Heart left ventricle (tissue), 16 donors: ENCODE data around the gene PRKCB. TPM values are rescaled to one million over a fixed set of nuclear protein-coding genes. Genes with fewer than 3 reads are reported as not detected.

Experiments used
- ATAC-seq, 4 donors: fragments of 200-7000 bp; cut with Tn5 transposase; one replicate each; pipeline ENCODE4 v1.9.1; 2020 to 2022; ENCODE audit warnings: moderate library complexity in 4 of 4, mild to moderate bottlenecking in 3 of 4, moderate number of reproducible peaks in 1 of 4
- DNase-seq, 5 donors: peaks; one replicate each; pipeline ENCODE4 v3.0.0-alpha.2; 2020
- H3K27ac ChIP-seq, 12 donors: fragments of 200-600 bp; sonication (generic) in 4 of 12; one replicate each; pipeline versions ENCODE4 v1.5.0 to v1.8.0; 2016 to 2022; ENCODE audit warnings: mild to moderate bottlenecking in 2 of 12
- H3K27me3 ChIP-seq, 9 donors: fragments of 200-600 bp; sonication (generic) in 2 of 9; one replicate each; pipeline versions ENCODE4 v1.5.1 to v1.8.0; 2016 to 2022; ENCODE audit warnings: mild to moderate bottlenecking in 3 of 9
- H3K36me3 ChIP-seq, 9 donors: fragments of 200-600 bp; sonication (generic) in 2 of 9; one replicate each; pipeline versions ENCODE4 v1.5.0 to v1.8.0; 2018 to 2022; ENCODE audit warnings: mild to moderate bottlenecking in 2 of 9
- H3K4me1 ChIP-seq, 12 donors: fragments of 200-600 bp; sonication (generic) in 4 of 12; one replicate each; pipeline versions ENCODE4 v1.5.0 to v1.8.0; 2016 to 2022; ENCODE audit warnings: mild to moderate bottlenecking in 3 of 12
- H3K4me3 ChIP-seq, 12 donors: fragments of 200-600 bp; sonication (generic) in 4 of 12; one replicate each; pipeline versions ENCODE4 v1.5.0 to v1.8.0; 2017 to 2022; ENCODE audit warnings: mild to moderate bottlenecking in 9 of 12, moderate library complexity in 4 of 12
- H3K9me3 ChIP-seq, 12 donors: fragments of 200-600 bp; sonication (generic) in 4 of 12; one replicate each; pipeline versions ENCODE4 v1.5.0 to v1.8.0; 2016 to 2022; ENCODE audit warnings: mild to moderate bottlenecking in 1 of 12
- CTCF ChIP-seq, 12 donors: fragments of 200-600 bp; sonication (generic) in 4 of 12; IDR thresholded peaks; one replicate each; pipeline versions ENCODE4 v1.5.0 to v1.8.0; 2018 to 2022; ENCODE audit warnings: antibody characterized with exemption in 12 of 12, mild to moderate bottlenecking in 5 of 12
- POLR2A ChIP-seq, 2 donors: fragments of 450-650 bp; IDR thresholded peaks; one replicate each; pipeline ENCODE4 v1.6.1; 2017; ENCODE audit warnings: antibody characterized with exemption in 2 of 2, mild to moderate bottlenecking in 2 of 2, moderate library complexity in 2 of 2
- WGBS, 4 donors: extraction: QIAGEN DNeasy Blood & Tissue Kit in 2 of 4; methylation state at CpG; one replicate each; pipeline versions ENCODE4 v1.1.5 to v1.1.7; 2013 to 2018; 5-methylcytosine and 5-hydroxymethylcytosine counted together
- intact Hi-C, 10 donors: fragments of 100-400 bp; cut with DNase I; formaldehyde crosslinking; loops; one replicate each; pipeline versions ENCODE4 v1.11.1 to v1.14.2; 2022
- polyA plus RNA-seq, 2 donors: library from polyadenylated mRNA; stranded (reverse); fragments of 200-250 nt; gene quantifications; one replicate each; pipeline ENCODE4 v1.2.3, GENCODE V29; 2013
- total RNA-seq, 9 donors: library from RNA; depleted of rRNA in 2 of 9; stranded (reverse); fragments of >200 nt in 2 of 9; fragmentation: NEBNext Ultra II Directional in 3 of 9; extraction: Animal tissue kit (Norgen Biotek cat#: 25700) in 3 of 9; gene quantifications; one replicate each; pipeline versions ENCODE4 v1.1.0 to v1.2.4, GENCODE V29; 2016 to 2023
- donor health status: ischemic (EF 13 %, LVEDD 7.1; RV severe dilation, severe dysfunction).
- donor health status: healthy with polysubstance abuse.
- donor health status: DM: no; HTN: yes; CAD: no.
- donor health status: DM: no; HTN: no; CAD: no.
- donor health status: ischemic (EF 25% LVEDD 6.9; RV normal size, moderate dysfunction).
- donor health status: ischemic (EF 25% LVEDD 5.7; RV mildly dilated, moderate dysfunction).
- donor health status: healthy.
- donor health status: DM: yes; HTN: yes; CAD: no.
- donor health status: ischemic (EF 35%, LVEDD 5.7; RV mildly dilated, moderate dysfunction).
- donor health status: nonischemic (EF 11% LVEDD 7.7; RV severe dilation, severe dysfunction).
- donor health status: DM: yes; HTN: yes; CAD: no.
- donor health status: PGD.
- donor health status: ischemic (EF 29% LVEDD 5.4; RV normal size, mild dysfunction).
- donor health status: nonischemic (EF 23%, LVEDD 6.1; RV moderate dilation, normal function).

PRKCB gene
- total and polyA plus RNA-seq, 11 donors = 0.30 to 18.4 (median 1.7) TPM

GRCh38 chr16:23803591-23804123 lies 32.1 kb upstream of the PRKCB start:
- 7 to 15% (median 7%) methylated on average over 9 of the region's 9 CpGs for WGBS, 4 donors
- peak in 2 of 4 donors; percentile 39 to 67 for ATAC-seq

GRCh38 chr16:23807028-23807427 lies 28.8 kb upstream of the PRKCB start:
- TF ChIP-seq POLR2A (IDR thresholded peaks at IDR 0.05) (no peak), CTCF (IDR thresholded peaks at IDR 0.05) (no peak)
- no peak overlapping the region for H3K27ac ChIP-seq
- H3K4me3 ChIP-seq = no peak overlapping the region
- H3K27me3 ChIP-seq = peaks cover 0 to 33% (median 2%) of the 10 kb centered on the region in 9 donors
- intact Hi-C loops = loop anchor here in 5 of 10 donors (5.0 to 10.0 kb wide), 3 partner anchors 208 to 698 kb away; no protein-coding TSS in a partner anchor
- peaks cover 0 to 7% (median 0%) of the 10 kb centered on the region in 12 donors for H3K4me1 ChIP-seq
- peak in 2 of 5 donors; percentile 26 to 31 for DNase-seq
- no peaks in the 10 kb centered on the region for H3K36me3 ChIP-seq
- no peaks in the 10 kb centered on the region for H3K9me3 ChIP-seq
- WGBS, 4 donors = 40 to 52% (median 44%) methylated on average over 1 of the region's 1 CpG
- ATAC-seq = peak in 2 of 4 donors; percentile 48 to 61

More at GRCh38 chr16:23803591-23804123, 32.1 kb upstream of the PRKCB start:
- DNase-seq = peak; percentile 23 to 74 (median 40)
- intact Hi-C loops = loop anchor here in 9 of 10 donors (2.0 to 10.0 kb wide), 7 partner anchors 209 to 701 kb away; no protein-coding TSS in a partner anchor
- Histone ChIP-seq H3K27ac (no peak overlapping the region), H3K4me3 (no peak overlapping the region), H3K36me3 (no peaks in the 10 kb centered on the region), H3K4me1 (peaks cover 0 to 7% (median 0%) of the 10 kb centered on the region in 12 donors), H3K27me3 (peaks cover 0 to 38% (median 0%) of the 10 kb centered on the region in 9 donors), H3K9me3 (no peaks in the 10 kb centered on the region)
- TF ChIP-seq CTCF (IDR thresholded peaks at IDR 0.05) (peak in 11 of 12 donors; percentile 11 to 44 (median 37)), POLR2A (IDR thresholded peaks at IDR 0.05) (no peak)

- DNase-seq (no peak), ATAC-seq (no peak)
- H3K4me3 ChIP-seq = no peak overlapping the region
- intact Hi-C loops = loop anchor here in 1 of 10 donors (10.0 kb wide), 1 partner anchor 83 kb away; no protein-coding TSS in a partner anchor
- H3K9me3 ChIP-seq = no peaks in the 10 kb centered on the region
- H3K4me1 ChIP-seq = peaks cover 0 to 13% (median 0%) of the 10 kb centered on the region in 12 donors
- no peaks in the 10 kb centered on the region for H3K36me3 ChIP-seq
- no peak overlapping the region for H3K27ac ChIP-seq
- TF ChIP-seq CTCF (IDR thresholded peaks at IDR 0.05) = no peak
- TF ChIP-seq POLR2A (IDR thresholded peaks at IDR 0.05) = no peak
- 84 to 92% (median 91%) methylated on average over 4 of the region's 4 CpGs for WGBS, 4 donors
- H3K27me3 ChIP-seq = peaks cover 0 to 33% (median 3%) of the 10 kb centered on the region in 9 donors
Observed at GRCh38 chr16:23821467-23821866, 14.3 kb upstream of the PRKCB start.

GRCh38 chr16:23821875-23822688 lies 13.7 kb upstream of the PRKCB start:
- 73 to 84% (median 77%) methylated on average over 6 of the region's 6 CpGs for WGBS, 4 donors
- no peak overlapping the region for H3K4me3 ChIP-seq
- no peak for DNase-seq
- no peaks in the 10 kb centered on the region for H3K36me3 ChIP-seq
- no peak for TF ChIP-seq CTCF (IDR thresholded peaks at IDR 0.05)
- TF ChIP-seq POLR2A (IDR thresholded peaks at IDR 0.05) = no peak
- no peaks in the 10 kb centered on the region for H3K9me3 ChIP-seq
- intact Hi-C loops = loop anchor here in 1 of 10 donors (10.0 kb wide), 1 partner anchor 83 kb away; no protein-coding TSS in a partner anchor
- no peak for ATAC-seq
- peaks cover 0 to 30% (median 3%) of the 10 kb centered on the region in 9 donors for H3K27me3 ChIP-seq
- peaks cover 0 to 19% (median 0%) of the 10 kb centered on the region in 12 donors for H3K4me1 ChIP-seq
- no peak overlapping the region for H3K27ac ChIP-seq
